Renal pelvis (tissue), 4 donors: ENCODE measurements around the gene PRKN. TPM values are rescaled to one million over a fixed set of nuclear protein-coding genes. Genes with fewer than 3 reads are reported as not detected.

Experiments used
- DNase-seq: peaks from one replicate; pipeline ENCODE4 v3.0.0-alpha.2; 2013
- polyA plus RNA-seq, 3 donors: library from polyadenylated mRNA; unstranded; fragments of 120-200 nt; gene quantifications; one replicate each; pipeline ENCODE4 v1.2.1, GENCODE V29; 2013; ENCODE audit not compliant: insufficient read length in 3 of 3

Gene PRKN
- polyA plus RNA-seq, 3 donors, result 8.0 to 12.0 (median 9.9) TPM

- DNase-seq, result no peak
These were observed 1177.5 kb downstream of the PRKN start for GRCh38 chr6:161549977-161550655.

GRCh38 chr6:161548713-161549296 lies 1178.8 kb downstream of the PRKN start:
- DNase-seq, result no peak

- no peak for DNase-seq
These were observed 1179.9 kb downstream of the PRKN start for GRCh38 chr6:161547617-161548016.

- no peak for DNase-seq
These were observed 1180.9 kb downstream of the PRKN start for GRCh38 chr6:161546632-161547031.

GRCh38 chr6:161545741-161546140 lies 1181.8 kb downstream of the PRKN start:
- no peak for DNase-seq

GRCh38 chr6:161544801-161545480 lies 1182.6 kb downstream of the PRKN start:
- DNase-seq, result no peak

GRCh38 chr6:161543684-161544309 lies 1183.8 kb downstream of the PRKN start:
- no peak for DNase-seq

- no peak for DNase-seq
These were observed 1185.1 kb downstream of the PRKN start for GRCh38 chr6:161542346-161542980.

- no peak for DNase-seq
These were observed 1187.0 kb downstream of the PRKN start for GRCh38 chr6:161540532-161540931.

- peak; percentile 37 for DNase-seq
These were observed 1191.3 kb downstream of the PRKN start for GRCh38 chr6:161536224-161536630.

- DNase-seq, result no peak
These were observed 1193.2 kb downstream of the PRKN start for GRCh38 chr6:161534264-161534873.

- no peak for DNase-seq
These were observed 1194.3 kb downstream of the PRKN start for GRCh38 chr6:161533266-161533665.

- no peak for DNase-seq
These were observed 1195.0 kb downstream of the PRKN start for GRCh38 chr6:161532536-161532935.

- DNase-seq, result no peak
These were observed 1200.8 kb downstream of the PRKN start for GRCh38 chr6:161526794-161527193.

GRCh38 chr6:161523362-161523761 lies 1204.2 kb downstream of the PRKN start:
- DNase-seq, result no peak

GRCh38 chr6:161522276-161522675 lies 1205.3 kb downstream of the PRKN start:
- no peak for DNase-seq

GRCh38 chr6:161511447-161512095 lies 1216.0 kb downstream of the PRKN start:
- no peak for DNase-seq

GRCh38 chr6:161508341-161508740 lies 1219.2 kb downstream of the PRKN start:
- DNase-seq, result no peak

GRCh38 chr6:161507375-161507774 lies 1220.2 kb downstream of the PRKN start:
- DNase-seq, result no peak

- DNase-seq, result no peak
These were observed 1224.0 kb downstream of the PRKN start for GRCh38 chr6:161503570-161503969.

GRCh38 chr6:161498881-161499280 lies 1228.7 kb downstream of the PRKN start:
- DNase-seq, result no peak
